Measurements from ENCODE around the gene RAB11FIP3. TPM values are rescaled to one million over a fixed set of nuclear protein-coding genes. Genes with fewer than 3 reads are reported as not detected.
A peak's percentile ranks its signal among the peaks of the same experiment; 100 is the strongest.

The RAB11FIP3 gene
- total RNA-seq (2021) = 37.1 TPM in 2 replicates
- long read RNA-seq, partial matches to known transcripts = 8 of 9 reads
- long read RNA-seq, other reads (novel, unspliced or antisense) = 1 of 9 reads

GRCh38 chr16:425082-425718, at the start of gene RAB11FIP3:
RAB11FIP3 (plus strand) TSS chr16:425649; CDS start chr16:426007, 358 bp downstream.
- no CpG with 5 or more reads among the region's 77 CpGs for WGBS (ENCODE audit: extremely low coverage, insufficient read length, low lambda C conversion rate)

More at GRCh38 chr16:425082-425718, at the start of gene RAB11FIP3:
- Histone ChIP-seq H4K20me1 (ENCODE audit: control insufficient read depth, insufficient read depth, insufficient read length) (no peaks in the 10 kb centered on the region), H3K27me3 (ENCODE audit: insufficient read depth, low read length) (peaks cover 16% of the 10 kb centered on the region; the same call in 1 of the 2 replicates), H3K9ac (ENCODE audit: extremely low read depth, insufficient read length, low read length) (no peak within 1 kb of the TSS), H3K79me2 (ENCODE audit: insufficient read depth, low read length) (peaks cover 5% of the 10 kb centered on the region; the same call in 1 of the 2 replicates), H3K18ac (ENCODE audit: insufficient read length, low read depth, low read length) (peak within 1 kb of the TSS; percentile 27), H3K14ac (ENCODE audit: insufficient read depth, low read length) (peak within 1 kb of the TSS; percentile 62), H2AFZ (ENCODE audit: low read length) (no peak within 1 kb of the TSS), H4K5ac (ENCODE audit: insufficient read length, low read depth, low read length) (no peak within 1 kb of the TSS), H2AK5ac (ENCODE audit: insufficient read length, low read length) (no peak within 1 kb of the TSS), H2BK15ac (ENCODE audit: low read depth, low read length) (no peak within 1 kb of the TSS), H4K91ac (ENCODE audit: insufficient read length, low read depth, low read length) (no peak within 1 kb of the TSS), H3K27ac (ENCODE audit: insufficient read length, low read depth, low read length) (no peak within 1 kb of the TSS), H3K23me2 (ENCODE audit: insufficient read length, low read depth, low read length, poor library complexity, severe bottlenecking) (peaks cover 18% of the 10 kb centered on the region), H3T11ph (ENCODE audit: low read length) (no peak within 1 kb of the TSS), H3K9me3 (ENCODE audit: control insufficient read depth, low read depth, low read length) (no peaks in the 10 kb centered on the region), H2BK120ac (ENCODE audit: low read depth, low read length, poor library complexity, severe bottlenecking) (no peak within 1 kb of the TSS), H3K23ac (ENCODE audit: insufficient read length, low read depth, low read length) (no peak within 1 kb of the TSS), H3K4me1 (ENCODE audit: insufficient read depth, low read length) (no peaks in the 10 kb centered on the region), H3K56ac (ENCODE audit: insufficient read length, low read depth, low read length) (no peak within 1 kb of the TSS), H3K4me2 (ENCODE audit: insufficient read depth, insufficient read length, low read length) (peak within 1 kb of the TSS; percentile 55), H2BK5ac (ENCODE audit: insufficient read length, low read length) (no peak within 1 kb of the TSS), H4K8ac (replicated peaks; ENCODE audit: insufficient read length, low read depth, low read length) (no peak within 1 kb of the TSS), H3K4ac (ENCODE audit: low read depth, low read length) (no peak within 1 kb of the TSS), H2BK20ac (ENCODE audit: low read depth, low read length, poor library complexity, severe bottlenecking) (no peak within 1 kb of the TSS), H3K79me1 (ENCODE audit: insufficient read depth, low read depth, low read length, poor library complexity, severe bottlenecking) (no peaks in the 10 kb centered on the region), H2BK12ac (ENCODE audit: insufficient read length, low read depth, low read length) (no peak within 1 kb of the TSS)
- Mint-ChIP-seq H3K9me3 (no peaks in the 10 kb centered on the region; a peak in 1 of 5 replicates), H3K4me3 (peak within 1 kb of the TSS; percentile 73 to 82), H3K27me3 (ENCODE audit: low read depth) (peaks cover 61% of the 10 kb centered on the region), H3K27ac (peak within 1 kb of the TSS in 1 of 3 experiments; percentile 59; a peak in 1 of 7 replicates), H3K36me3 (ENCODE audit: insufficient read depth in 1 of 3, low read depth in 3 of 3) (peaks cover 7 to 25% (median 14%) of the 10 kb centered on the region in 3 experiments; a peak in 6 of 7 replicates), H3K4me1 (peaks cover 17 to 24% of the 10 kb centered on the region in 2 experiments)
- peak; percentile 85 for DNase-seq
- peak; percentile 47 for TF ChIP-seq CTCF (conservative IDR thresholded peaks at IDR 0.05)
